Transverse colon (tissue), 4 donors: ENCODE measurements around the gene DMAP1. TPM values are rescaled to one million over a fixed set of nuclear protein-coding genes. Genes with fewer than 3 reads are reported as not detected.

Experiments
- DNase-seq: peaks from one replicate; pipeline ENCODE4 v3.0.0-alpha.2; 2019
- H3K27ac ChIP-seq, 4 donors: fragments of 200-600 bp; sonication (generic); 2 replicates each; pipeline ENCODE4 v1.5.1; 2016 to 2018; ENCODE audit warnings: inconsistent platforms in 4 of 4
- H3K27me3 ChIP-seq: fragments of 200-600 bp; sonication (generic); 2 replicates; pipeline ENCODE4 v1.5.1; 2017; ENCODE audit warnings: inconsistent platforms
- H3K36me3 ChIP-seq, 4 donors: fragments of 200-600 bp; sonication (generic); 2 replicates each; pipeline ENCODE4 v1.5.1; 2017 to 2019; ENCODE audit warnings: inconsistent platforms in 4 of 4
- H3K4me1 ChIP-seq, 4 donors: fragments of 200-600 bp; sonication (generic); 2 replicates each; pipeline ENCODE4 v1.5.1; 2017 to 2020; ENCODE audit warnings: inconsistent platforms in 4 of 4
- H3K4me3 ChIP-seq, 4 donors: fragments of 200-600 bp; sonication (generic); 1 replicate in 1 of 4; 2 replicates in 3 of 4; pipeline versions ENCODE4 v1.5.1 to v1.6.1; 2017 to 2019; ENCODE audit warnings: inconsistent platforms in 4 of 4
- H3K9me3 ChIP-seq, 2 donors: fragments of 200-600 bp; sonication (generic); 2 replicates each; pipeline ENCODE4 v1.5.1; 2017 to 2019; ENCODE audit warnings: inconsistent platforms in 2 of 2
- CTCF ChIP-seq, 5 experiments: fragments of 200-600 bp in 3 of 5; fragments of 450-650 bp in 2 of 5; sonication (generic) in 3 of 5; IDR thresholded peaks; 1 replicate in 2 of 5; 2 replicates in 3 of 5; pipeline ENCODE4 v1.5.1; 2016 to 2017; ENCODE audit warnings: antibody characterized with exemption in 5 of 5, inconsistent platforms in 3 of 5, mild to moderate bottlenecking in 2 of 5, moderate library complexity in 1 of 5
- EP300 ChIP-seq: sonication (generic); formaldehyde crosslinking; IDR thresholded peaks from one replicate; pipeline ENCODE4 v1.6.1; 2017; ENCODE audit warnings: antibody characterized with exemption, low read depth
- POLR2A ChIP-seq: fragments of 450-650 bp; IDR thresholded peaks from one replicate; pipeline ENCODE4 v1.6.1; 2016; ENCODE audit warnings: antibody characterized with exemption, mild to moderate bottlenecking, moderate library complexity
- POLR2AphosphoS5 ChIP-seq, 3 donors: sonication (generic); formaldehyde crosslinking; IDR thresholded peaks; one replicate each; pipeline ENCODE4 v1.6.1; 2016; ENCODE audit warnings: antibody characterized with exemption in 3 of 3
- WGBS, 2 donors: methylation state at CpG; one replicate each; pipeline ENCODE4 v1.1.5; 2018; ENCODE audit warnings: low coverage in 1 of 2; 5-methylcytosine and 5-hydroxymethylcytosine counted together
- in situ Hi-C, 4 donors: fragments of 200-750 bp; cut with MboI; loops; one replicate each; pipeline versions ENCODE4 v1.15.0 to v1.15.1; 2017; ENCODE audit warnings: low sequenced_read_pairs in 3 of 4, low pct_ligation_motif_present in 1 of 4, low pct_unique_long_range_greater_than_20kb in 1 of 4
- intact Hi-C: fragments of 100-400 bp; cut with DNase I; formaldehyde crosslinking; loops from one replicate; pipeline ENCODE4 v1.15.1; 2023; ENCODE audit warnings: low total_unique reads
- total RNA-seq, 4 donors: library from RNA; depleted of rRNA; stranded (reverse); fragments of >200 nt; gene quantifications; one replicate each; pipeline ENCODE4 v1.1.0, GENCODE V29; 2016

Gene DMAP1
- total RNA-seq, 4 donors from 2014 or later, result 57.8 to 130 (median 93.6) TPM

GRCh38 chr1:44256762-44257554 is 43.7 kb downstream of the DMAP1 start:
- TF ChIP-seq POLR2A (no peak), EP300 (no peak), CTCF (IDR thresholded peaks at IDR 0.05) (no peak), POLR2AphosphoS5 (IDR thresholded peaks at IDR 0.05) (no peak)
- no peak overlapping the region for H3K27ac ChIP-seq
- H3K36me3 ChIP-seq, result no peaks in the 10 kb centered on the region
- no peaks in the 10 kb centered on the region for H3K27me3 ChIP-seq
- H3K4me1 ChIP-seq, result peaks cover 1 to 40% (median 18%) of the 10 kb centered on the region in 4 donors
- WGBS, 2 donors, result 84 to 94% methylated on average over 5 to 10 of the region's 10 CpGs
- in situ Hi-C loops, result no loop called here
- intact Hi-C loops, result no loop called here
- no peak overlapping the region for H3K4me3 ChIP-seq
- no peak for DNase-seq
- no peaks in the 10 kb centered on the region for H3K9me3 ChIP-seq

DNA sequence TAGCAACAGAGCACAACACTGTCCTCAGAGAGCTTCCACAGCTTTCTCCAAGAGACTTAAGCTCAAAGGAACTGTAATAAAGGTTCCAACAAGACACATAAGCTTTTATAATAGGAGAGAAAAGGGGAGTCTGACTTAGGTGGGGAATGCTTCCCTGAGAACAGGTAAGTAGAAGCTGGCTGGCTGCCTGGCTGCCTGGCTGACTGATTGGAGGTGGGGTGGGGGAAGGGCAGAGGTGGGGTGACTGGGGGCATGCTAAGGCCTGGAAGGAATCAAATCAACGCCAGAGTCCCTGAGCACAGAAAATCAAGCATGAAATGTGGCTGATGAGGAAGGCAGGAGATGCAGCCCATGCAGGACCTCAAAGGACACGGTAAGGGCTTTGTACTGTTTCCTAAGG is 45.8 kb downstream of the DMAP1 start:
- H3K9me3 ChIP-seq, result no peaks in the 10 kb centered on the region
- 40 to 95% methylated on average over 1 to 2 of the region's 2 CpGs for WGBS, 2 donors
- no peaks in the 10 kb centered on the region for H3K27me3 ChIP-seq
- H3K4me1 ChIP-seq, result peaks cover 7 to 54% (median 31%) of the 10 kb centered on the region in 4 donors
- no peaks in the 10 kb centered on the region for H3K36me3 ChIP-seq
- in situ Hi-C loops, result no loop called here
- TF ChIP-seq POLR2A (no peak), POLR2AphosphoS5 (IDR thresholded peaks at IDR 0.05) (no peak), CTCF (IDR thresholded peaks at IDR 0.05) (no peak), EP300 (no peak)
- H3K27ac ChIP-seq, result peak overlapping the region in 2 of 4 donors; percentile 87 to 90
- no peak for DNase-seq
- intact Hi-C loops, result no loop called here
- no peak overlapping the region for H3K4me3 ChIP-seq

DNA sequence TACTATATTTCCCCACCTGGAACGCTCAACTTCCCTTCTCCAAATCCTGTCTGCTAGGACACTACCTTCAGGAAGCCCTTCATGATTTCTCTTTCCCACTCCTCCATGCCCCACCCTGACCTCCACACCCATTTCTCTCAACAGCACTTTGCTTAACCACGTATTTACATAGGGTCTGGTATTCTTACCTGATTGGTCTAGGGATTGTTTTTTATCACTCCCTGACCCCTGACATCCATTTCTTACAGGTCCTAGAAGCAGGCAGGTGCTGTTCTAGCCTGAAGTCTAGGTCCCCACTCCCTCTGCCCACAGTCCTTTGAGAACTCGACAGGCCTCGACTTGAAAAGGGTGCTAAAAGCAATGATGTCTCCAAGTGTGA is 47.5 kb downstream of the DMAP1 start:
- Histone ChIP-seq H3K27ac (peak overlapping the region; percentile 79 to 91 (median 88)), H3K4me3 (peak overlapping the region in 2 of 4 donors; percentile 20 to 31), H3K4me1 (peaks cover 7 to 71% (median 43%) of the 10 kb centered on the region in 4 donors), H3K9me3 (no peaks in the 10 kb centered on the region), H3K27me3 (no peaks in the 10 kb centered on the region), H3K36me3 (no peaks in the 10 kb centered on the region)
- intact Hi-C loops (no loop called here), in situ Hi-C loops (no loop called here)
- DNase-seq, result peak; percentile 63
- TF ChIP-seq CTCF (IDR thresholded peaks at IDR 0.05), result no peak
- peak; percentile 78 for TF ChIP-seq POLR2A
- peak; percentile 70 to 89 (median 79) for TF ChIP-seq POLR2AphosphoS5 (IDR thresholded peaks at IDR 0.05)
- no peak for TF ChIP-seq EP300
- whole genome bisulfite sequencing, 2 donors, result 49% methylated on average over 4 of the region's 4 CpGs; no CpG with 5 or more reads in 1 of the 2 donors

- no peak for TF ChIP-seq CTCF (IDR thresholded peaks at IDR 0.05)
- peak in 1 of 3 donors; percentile 5 for TF ChIP-seq POLR2AphosphoS5 (IDR thresholded peaks at IDR 0.05)
- TF ChIP-seq POLR2A, result peak; percentile 38
- no peak for TF ChIP-seq EP300
- Histone ChIP-seq H3K4me3 (peak overlapping the region in 2 of 4 donors; percentile 20 to 31), H3K4me1 (peaks cover 7 to 76% (median 47%) of the 10 kb centered on the region in 4 donors), H3K36me3 (no peaks in the 10 kb centered on the region), H3K27ac (peak overlapping the region; percentile 79 to 91 (median 88)), H3K27me3 (no peaks in the 10 kb centered on the region), H3K9me3 (no peaks in the 10 kb centered on the region)
- no peak for DNase-seq
- in situ Hi-C loops (no loop called here), intact Hi-C loops (no loop called here)
- WGBS, 2 donors, result 59 to 71% methylated on average over 19 to 27 of the region's 27 CpGs
Observed at GRCh38 chr1:44261171-44261817, 48.0 kb downstream of the DMAP1 start.
